Measurements from ENCODE around the gene EVI5L.
"Not testable (repeated sequence)": the region's sequence is repeated elsewhere in the genome, so short reads cannot be mapped to it uniquely, and the experiment has no call there.

The EVI5L gene

DNA sequence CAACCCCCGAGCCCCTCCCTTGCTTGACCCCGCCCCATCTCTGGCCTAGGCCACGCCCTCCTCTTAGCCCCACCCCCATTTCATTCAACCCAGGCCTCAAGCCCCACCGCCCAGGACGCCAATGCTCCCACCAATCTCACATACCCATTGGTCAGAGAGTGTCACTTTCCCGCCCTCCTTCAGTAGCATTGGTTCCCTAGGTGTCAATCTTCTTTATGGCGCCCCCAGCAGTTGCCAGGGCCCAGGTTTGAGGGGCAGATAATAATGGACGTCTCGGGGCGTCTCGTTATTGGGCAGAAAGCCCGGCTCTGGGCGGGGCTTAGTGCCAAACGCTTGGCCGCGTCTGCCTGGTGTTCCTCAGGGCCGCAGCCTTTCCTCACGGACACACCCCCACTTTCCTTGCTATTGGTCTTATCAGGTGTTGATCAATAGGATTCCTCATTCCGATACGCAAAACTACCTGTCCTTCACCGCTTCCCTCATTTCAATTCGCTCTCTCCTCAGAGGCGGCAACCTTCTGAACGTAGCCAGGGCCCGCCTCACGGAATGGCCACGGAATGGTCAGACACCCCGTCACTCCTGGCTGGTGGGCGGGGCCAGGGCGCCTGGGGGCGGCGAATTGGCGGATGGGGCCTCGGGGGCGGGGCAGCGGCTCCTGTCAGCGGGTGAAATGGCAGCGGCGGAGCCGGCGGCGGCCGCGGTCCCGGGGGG, at the start of gene EVI5L:
EVI5L (plus strand) TSS at position 658 of the 711 bp plus-strand sequence. CDS start 16,325 bp downstream, outside the sequence.
- peaks cover 1% of the 10 kb centered on the region for H3K27me3 Mint-ChIP-seq

DNA sequence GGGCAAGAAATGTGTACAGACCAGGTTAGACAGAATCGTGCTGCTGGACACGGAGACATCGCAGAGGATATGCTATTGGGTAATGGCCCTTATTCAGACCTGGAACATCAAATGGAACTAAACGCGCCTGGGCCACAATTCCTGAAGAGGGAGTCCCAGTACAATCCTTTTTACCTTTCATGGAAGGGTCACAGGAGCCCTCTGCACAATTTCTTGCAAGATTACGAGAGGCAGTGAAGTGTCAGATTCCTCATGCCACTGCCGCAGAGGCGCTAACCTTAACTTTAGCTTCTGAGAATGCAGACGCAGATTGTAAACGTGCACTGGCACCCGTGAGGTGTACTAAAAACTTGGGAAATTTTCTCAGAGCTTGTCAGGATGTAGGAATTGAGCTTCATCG, 48.9 kb upstream of the EVI5L start:
- Mint-ChIP-seq H3K27me3 (no peaks in the 10 kb centered on the region), H3K4me3 (no peak overlapping the region), H3K9me3 (no peaks in the 10 kb centered on the region), H3K4me1 (no peaks in the 10 kb centered on the region), H3K27ac (no peak overlapping the region), H3K36me3 (no peaks in the 10 kb centered on the region)

More for the DNA sequence above, at the start of gene EVI5L:
- peak within 1 kb of the TSS; percentile 89 for H3K27ac Mint-ChIP-seq
- no peaks in the 10 kb centered on the region for H3K36me3 Mint-ChIP-seq
- peak within 1 kb of the TSS; percentile 90 for H3K4me3 Mint-ChIP-seq
- no peaks in the 10 kb centered on the region for H3K9me3 Mint-ChIP-seq
- H3K4me1 Mint-ChIP-seq, result peaks cover 23% of the 10 kb centered on the region

GRCh38 chr19:7783991-7784423, 46.0 kb upstream of the EVI5L start:
- no peak overlapping the region for H3K4me3 Mint-ChIP-seq
- H3K27me3 Mint-ChIP-seq, result peaks cover 6% of the 10 kb centered on the region
- no peaks in the 10 kb centered on the region for H3K36me3 Mint-ChIP-seq
- H3K4me1 Mint-ChIP-seq, result peaks cover 6% of the 10 kb centered on the region
- H3K9me3 Mint-ChIP-seq, result no peaks in the 10 kb centered on the region
- no peak overlapping the region for H3K27ac Mint-ChIP-seq

- Mint-ChIP-seq H3K36me3 (no peaks in the 10 kb centered on the region), H3K9me3 (no peaks in the 10 kb centered on the region), H3K27me3 (peaks cover 9% of the 10 kb centered on the region), H3K4me1 (peaks cover 11% of the 10 kb centered on the region), H3K27ac (no peak overlapping the region), H3K4me3 (no peak overlapping the region)
These were observed 45.2 kb upstream of the EVI5L start for GRCh38 chr19:7784856-7785255.

GRCh38 chr19:7787141-7787540, 42.9 kb upstream of the EVI5L start:
- H3K27ac Mint-ChIP-seq, result peak overlapping the region; percentile 59
- H3K27me3 Mint-ChIP-seq, result peaks cover 11% of the 10 kb centered on the region
- no peaks in the 10 kb centered on the region for H3K9me3 Mint-ChIP-seq
- H3K4me1 Mint-ChIP-seq, result peaks cover 11% of the 10 kb centered on the region
- H3K36me3 Mint-ChIP-seq, result no peaks in the 10 kb centered on the region
- H3K4me3 Mint-ChIP-seq, result peak overlapping the region; percentile 39

DNA sequence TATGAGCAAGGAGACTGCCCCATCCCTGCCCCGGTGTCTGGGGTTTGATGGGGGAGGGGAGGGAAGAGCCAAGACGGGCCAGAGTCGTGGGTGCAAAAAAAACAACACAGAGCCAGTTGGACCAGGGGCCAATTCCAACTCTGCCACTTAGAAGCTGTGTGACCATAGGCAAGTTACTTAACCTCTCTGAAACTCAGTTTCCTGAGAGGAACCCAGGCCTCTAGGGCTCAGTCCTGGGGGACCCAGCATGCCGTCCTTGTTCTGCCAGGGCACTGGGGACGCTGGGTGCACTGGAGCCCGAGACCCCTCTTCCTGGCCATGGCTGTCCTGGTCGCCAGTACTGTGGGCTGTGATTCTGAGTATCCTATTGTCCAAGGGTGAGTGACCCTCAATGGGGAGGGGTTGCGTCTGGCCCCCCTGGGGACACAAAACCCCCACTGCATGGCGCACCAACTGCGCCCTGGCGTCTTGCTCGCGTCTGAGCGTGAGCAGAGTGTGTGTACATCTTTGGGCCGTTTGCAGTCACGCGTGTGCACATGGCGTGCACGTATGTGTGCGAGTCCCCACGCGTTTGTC, 42.3 kb upstream of the EVI5L start:
- Mint-ChIP-seq H3K27me3 (peaks cover 11% of the 10 kb centered on the region), H3K4me3 (peak overlapping the region; percentile 39)

DNA sequence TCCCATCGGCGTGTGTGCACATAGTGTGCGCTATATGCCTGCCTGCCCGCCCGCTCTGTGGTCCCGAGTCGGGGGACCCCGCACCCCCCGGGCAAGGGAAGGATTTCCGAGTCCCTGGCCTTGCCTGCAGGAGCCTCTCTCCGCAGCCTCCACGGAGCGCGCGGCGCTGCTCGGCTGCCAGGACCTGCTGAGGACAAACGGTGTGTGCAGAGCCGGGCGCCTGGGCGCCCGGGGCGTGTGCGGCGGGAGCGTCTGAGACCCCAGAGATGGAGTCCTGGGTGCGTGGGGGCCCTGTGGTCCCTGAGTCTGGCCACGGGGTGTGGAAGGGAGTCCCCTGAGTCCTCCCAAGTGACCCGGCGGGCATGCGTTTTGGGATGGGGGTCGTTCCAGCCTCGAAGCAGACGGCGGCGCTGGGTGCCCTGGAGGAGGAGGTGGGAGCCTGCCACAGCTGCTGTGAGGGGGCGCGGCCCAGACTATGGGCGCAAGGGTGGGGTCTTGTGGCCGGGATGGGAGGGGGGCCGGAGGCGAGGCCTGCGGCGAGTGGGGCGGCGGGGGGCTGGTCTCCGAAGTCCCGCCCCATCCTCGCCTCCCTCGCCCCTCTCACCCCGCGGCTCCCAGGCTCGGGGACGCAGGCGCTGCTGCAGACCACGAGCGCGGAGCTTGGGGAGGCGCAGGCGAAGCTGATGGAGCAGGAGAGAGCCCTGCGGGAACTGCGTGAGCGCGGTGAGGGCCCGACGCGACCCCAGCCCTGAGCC, 41.7 kb upstream of the EVI5L start:
- Mint-ChIP-seq H3K4me3 (peak overlapping the region; percentile 23), H3K9me3 (no peaks in the 10 kb centered on the region), H3K4me1 (peaks cover 11% of the 10 kb centered on the region), H3K36me3 (no peaks in the 10 kb centered on the region), H3K27ac (no peak overlapping the region), H3K27me3 (peaks cover 11% of the 10 kb centered on the region)

More for the DNA sequence above, 42.3 kb upstream of the EVI5L start:
- Mint-ChIP-seq H3K4me1 (peaks cover 11% of the 10 kb centered on the region), H3K9me3 (no peaks in the 10 kb centered on the region), H3K27ac (peak overlapping the region; percentile 59), H3K36me3 (no peaks in the 10 kb centered on the region)

GRCh38 chr19:7788933-7789323, 41.1 kb upstream of the EVI5L start:
- H3K27me3 Mint-ChIP-seq, result peaks cover 11% of the 10 kb centered on the region
- peaks cover 11% of the 10 kb centered on the region for H3K4me1 Mint-ChIP-seq
- no peaks in the 10 kb centered on the region for H3K36me3 Mint-ChIP-seq
- peak overlapping the region; percentile 62 for H3K4me3 Mint-ChIP-seq
- no peaks in the 10 kb centered on the region for H3K9me3 Mint-ChIP-seq
- H3K27ac Mint-ChIP-seq, result no peak overlapping the region

GRCh38 chr19:7789447-7789846, 40.6 kb upstream of the EVI5L start:
- Mint-ChIP-seq H3K4me1 (peaks cover 11% of the 10 kb centered on the region), H3K4me3 (peak overlapping the region; percentile 62), H3K36me3 (no peaks in the 10 kb centered on the region), H3K27ac (no peak overlapping the region), H3K27me3 (peaks cover 11% of the 10 kb centered on the region), H3K9me3 (no peaks in the 10 kb centered on the region)

DNA sequence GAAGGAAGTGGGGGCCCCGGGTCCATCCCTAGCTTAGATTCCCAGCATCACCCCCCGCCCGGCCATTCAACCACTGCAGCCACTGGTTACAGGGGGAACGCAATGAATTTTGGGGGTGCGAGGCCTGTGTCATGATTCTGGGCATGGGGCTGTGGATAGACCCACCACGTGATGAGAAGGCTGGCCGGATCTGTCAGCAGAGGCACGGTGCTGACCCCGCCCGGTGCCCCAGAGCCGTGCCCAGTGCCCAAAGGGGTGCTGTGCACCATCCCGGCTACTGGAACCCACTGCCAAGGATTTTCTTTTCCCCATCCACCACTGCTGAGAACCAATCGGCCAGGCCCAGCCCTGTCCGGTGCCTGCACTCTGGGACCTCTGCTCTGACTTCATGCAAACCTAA, 39.6 kb upstream of the EVI5L start:
- H3K27ac Mint-ChIP-seq, result peak overlapping the region; percentile 80
- H3K27me3 Mint-ChIP-seq, result peaks cover 11% of the 10 kb centered on the region
- H3K9me3 Mint-ChIP-seq, result no peaks in the 10 kb centered on the region
- peaks cover 11% of the 10 kb centered on the region for H3K4me1 Mint-ChIP-seq
- H3K36me3 Mint-ChIP-seq, result no peaks in the 10 kb centered on the region
- H3K4me3 Mint-ChIP-seq, result no peak overlapping the region

DNA sequence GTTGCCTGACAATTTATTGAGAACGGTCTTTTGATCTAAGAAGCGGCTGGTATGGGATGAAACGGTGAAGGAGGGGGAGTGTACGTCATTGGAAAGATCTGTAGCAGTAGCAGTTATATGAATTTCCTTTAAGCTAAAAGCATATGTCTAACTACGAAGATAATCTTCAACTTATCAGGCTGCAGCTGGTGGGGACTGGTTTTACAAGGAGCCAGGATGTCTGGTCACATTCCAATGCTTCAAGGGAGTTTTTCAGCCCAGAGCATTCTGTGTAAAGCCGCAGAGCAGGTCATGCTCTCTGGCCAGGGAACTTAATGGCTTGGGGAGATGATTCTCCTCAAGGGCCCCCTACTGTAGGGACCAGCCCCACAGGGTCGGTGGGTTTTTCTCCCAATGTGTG, 37.7 kb upstream of the EVI5L start:
- Mint-ChIP-seq H3K36me3 (no peaks in the 10 kb centered on the region), H3K27me3 (peaks cover 9% of the 10 kb centered on the region), H3K9me3 (no peaks in the 10 kb centered on the region), H3K4me1 (peaks cover 9% of the 10 kb centered on the region), H3K27ac (no peak overlapping the region), H3K4me3 (no peak overlapping the region)

DNA sequence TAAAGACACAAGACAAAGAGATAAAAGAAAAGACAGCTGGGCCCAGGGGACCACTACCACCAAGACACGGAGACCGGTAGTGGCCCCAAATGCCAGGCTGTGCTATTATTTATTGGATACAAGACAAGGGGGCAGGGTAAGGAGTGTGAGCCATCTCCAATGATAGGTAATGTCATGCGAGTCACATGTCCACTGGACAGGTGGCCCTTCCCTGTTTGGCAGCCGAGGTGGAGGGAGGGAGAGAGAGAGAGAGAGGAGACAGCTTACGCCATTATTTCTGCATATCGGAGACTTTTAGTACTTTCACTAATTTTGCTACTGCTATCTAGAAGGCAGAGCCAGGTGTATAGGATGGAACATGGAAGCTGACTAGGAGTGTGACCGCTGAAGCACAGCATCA, 37.3 kb upstream of the EVI5L start:
- not testable (repeated sequence) for H3K36me3 Mint-ChIP-seq, H3K27ac Mint-ChIP-seq, H3K4me3 Mint-ChIP-seq

GRCh38 chr19:7793493-7793892, 36.5 kb upstream of the EVI5L start:
- H3K27me3 Mint-ChIP-seq, result peaks cover 7% of the 10 kb centered on the region
- H3K9me3 Mint-ChIP-seq, result no peaks in the 10 kb centered on the region
- H3K4me1 Mint-ChIP-seq, result peaks cover 7% of the 10 kb centered on the region
- H3K27ac Mint-ChIP-seq, result no peak overlapping the region
- no peak overlapping the region for H3K4me3 Mint-ChIP-seq
- H3K36me3 Mint-ChIP-seq, result no peaks in the 10 kb centered on the region

More for the DNA sequence above, 37.3 kb upstream of the EVI5L start:
- not testable (repeated sequence) for H3K4me1 Mint-ChIP-seq, H3K27me3 Mint-ChIP-seq, H3K9me3 Mint-ChIP-seq

- H3K27ac Mint-ChIP-seq, result no peak overlapping the region
- H3K36me3 Mint-ChIP-seq, result no peaks in the 10 kb centered on the region
- peaks cover 11% of the 10 kb centered on the region for H3K4me1 Mint-ChIP-seq
- no peak overlapping the region for H3K4me3 Mint-ChIP-seq
- H3K9me3 Mint-ChIP-seq, result no peaks in the 10 kb centered on the region
- peaks cover 8% of the 10 kb centered on the region for H3K27me3 Mint-ChIP-seq
These were observed 34.4 kb upstream of the EVI5L start for GRCh38 chr19:7795555-7796161.

DNA sequence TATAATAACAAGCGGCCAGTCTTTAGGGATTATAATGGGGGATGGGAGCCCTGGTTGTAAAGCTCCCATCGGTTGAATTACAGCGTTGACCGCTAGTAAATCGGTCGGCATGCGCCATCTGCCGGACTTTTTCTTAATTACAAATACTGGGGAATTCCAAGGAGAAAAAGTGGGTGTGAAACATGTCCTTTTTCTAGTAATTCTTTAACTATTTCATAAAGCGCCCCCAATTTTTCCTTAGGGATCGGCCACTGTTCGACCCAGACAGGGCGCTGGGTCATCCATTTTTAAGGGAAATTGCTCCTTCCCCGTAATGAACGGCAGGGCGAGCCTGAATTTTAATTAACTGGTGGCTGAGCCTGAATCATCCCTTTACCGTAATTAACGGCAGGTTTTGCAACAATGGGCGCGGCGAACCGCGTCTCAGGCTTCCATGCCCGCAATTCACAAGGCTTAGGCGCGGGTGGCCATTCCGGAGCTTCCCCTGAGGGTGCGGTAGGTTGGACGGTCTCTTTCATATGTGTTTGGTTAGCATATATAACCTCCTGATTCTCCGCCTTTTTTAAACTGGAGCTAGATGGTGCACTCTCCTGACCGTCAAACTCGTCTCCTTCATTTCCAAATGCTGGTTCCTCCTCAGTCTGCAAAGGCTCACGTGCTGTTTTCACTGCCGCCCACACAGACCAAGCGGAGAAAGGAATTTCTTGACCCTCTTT, 30.2 kb upstream of the EVI5L start:
- H3K4me1 Mint-ChIP-seq, result peaks cover 11% of the 10 kb centered on the region
- peaks cover 14% of the 10 kb centered on the region for H3K27me3 Mint-ChIP-seq
- no peak overlapping the region for H3K27ac Mint-ChIP-seq
- no peaks in the 10 kb centered on the region for H3K9me3 Mint-ChIP-seq
- no peaks in the 10 kb centered on the region for H3K36me3 Mint-ChIP-seq
- peak overlapping the region; percentile 47 for H3K4me3 Mint-ChIP-seq
